K562 (cell line): Measurements from ENCODE around the gene MARS1. TPM values are rescaled to one million over a fixed set of nuclear protein-coding genes. Genes with fewer than 3 reads are reported as not detected.

Experiments used
- ARID2 ChIP-seq: fragments of 450-650 bp; IDR thresholded peaks from 2 replicates; pipeline ENCODE4 v1.6.1; 2017; ENCODE audit warnings: antibody characterized with exemption, mild to moderate bottlenecking
- ATF1 ChIP-seq, 2 experiments: fragments of 450-650 bp in 1 of 2; IDR thresholded peaks; 2 replicates each; pipeline ENCODE4 v1.6.1; 2016; ENCODE audit warnings: missing compliant biosample characterization in 1 of 2, missing genetic modification characterization in 1 of 2
- BRCA1 ChIP-seq, 2 experiments: fragments of 450-650 bp in 1 of 2; sonication (generic) in 1 of 2; formaldehyde crosslinking in 1 of 2; IDR thresholded peaks; 2 replicates each; pipeline versions ENCODE4 v1.5.0 to v1.6.1; 2017 to 2020; ENCODE audit warnings: mild to moderate bottlenecking in 1 of 2, missing genetic modification reagents in 1 of 2
- CBFA2T3 ChIP-seq: fragments of 450-650 bp; IDR thresholded peaks from 2 replicates; pipeline ENCODE4 v1.6.1; 2017
- CREM ChIP-seq: IDR thresholded peaks from 2 replicates; pipeline ENCODE4 v1.6.1; 2014; ENCODE audit warnings: antibody characterized with exemption, low read depth
- CXXC5 ChIP-seq: fragments of 250-450 bp; sonication (Bioruptor Pico); IDR thresholded peaks from 2 replicates; pipeline ENCODE4 v1.8.0; 2022; ENCODE audit warnings: inconsistent platforms, mild to moderate bottlenecking, moderate library complexity
- EGR1 ChIP-seq: fragments of 450-650 bp; conservative IDR thresholded peaks from 2 replicates; pipeline ENCODE4 v1.6.1; 2017; ENCODE audit warnings: mild to moderate bottlenecking
- EZH2 ChIP-seq: IDR thresholded peaks from 2 replicates; pipeline ENCODE4 v1.6.1; 2012; ENCODE audit warnings: low read depth, mild to moderate bottlenecking, inconsistent platforms, low read length, borderline replicate concordance
- HDAC8 ChIP-seq: fragments of 450-650 bp; IDR thresholded peaks from 2 replicates; pipeline ENCODE4 v1.6.1; 2016; ENCODE audit warnings: mild to moderate bottlenecking, missing genetic modification characterization, moderate library complexity, missing compliant biosample characterization
- MAFF ChIP-seq: IDR thresholded peaks from 2 replicates; pipeline ENCODE4 v1.6.1; 2012; ENCODE audit warnings: low read length, improper control_type of control experiment
- MAFK ChIP-seq: IDR thresholded peaks from 2 replicates; pipeline ENCODE4 v1.6.1; 2011; ENCODE audit warnings: low read length, improper control_type of control experiment
- MCM2 ChIP-seq: fragments of 450-650 bp; IDR thresholded peaks from 2 replicates; pipeline ENCODE4 v1.6.1; 2017; ENCODE audit warnings: low read depth, mild to moderate bottlenecking
- NFE2L1 ChIP-seq: fragments of 450-650 bp; IDR thresholded peaks from 2 replicates; pipeline ENCODE4 v1.6.1; 2016; ENCODE audit warnings: missing genetic modification characterization, low read depth, mild to moderate bottlenecking, missing compliant biosample characterization, moderate library complexity, borderline replicate concordance
- RREB1 ChIP-seq: fragments of 250-450 bp; sonication (Bioruptor Pico); IDR thresholded peaks from 2 replicates; pipeline ENCODE4 v1.4.0; 2020
- SMC3 ChIP-seq: conservative IDR thresholded peaks from 2 replicates; pipeline ENCODE4 v1.6.1; 2011; ENCODE audit warnings: low read depth, low read length, improper control_type of control experiment; ENCODE audit not compliant: insufficient read depth
- TSHZ1 ChIP-seq: fragments of 250-450 bp; sonication (Bioruptor Pico); IDR thresholded peaks from 2 replicates; pipeline ENCODE4 v1.4.0; 2020; ENCODE audit warnings: mild to moderate bottlenecking, moderate library complexity
- ZNF124 ChIP-seq: sonication (generic); formaldehyde crosslinking; IDR thresholded peaks from 2 replicates; pipeline ENCODE4 v1.8.1; 2022; ENCODE audit warnings: missing genetic modification reagents
- ZNF175 ChIP-seq: fragments of 200-800 bp; sonication (Bioruptor generic); IDR thresholded peaks from 2 replicates; pipeline ENCODE4 v1.6.1; 2016; ENCODE audit warnings: low read depth, mild to moderate bottlenecking, missing genetic modification characterization, missing compliant biosample characterization
- ZNF311 ChIP-seq: fragments of 250-450 bp; sonication (Bioruptor Pico); IDR thresholded peaks from 2 replicates; pipeline ENCODE4 v1.4.0; 2020; ENCODE audit warnings: mild to moderate bottlenecking, moderate library complexity
- ZNF444 ChIP-seq: fragments of 250-450 bp; sonication (Bioruptor Pico); IDR thresholded peaks from 2 replicates; pipeline ENCODE4 v1.4.0; 2020; ENCODE audit warnings: mild to moderate bottlenecking, moderate library complexity
- ZNF764 ChIP-seq: fragments of 250-450 bp; sonication (Bioruptor Pico); IDR thresholded peaks from 2 replicates; pipeline ENCODE4 v1.4.0; 2020; ENCODE audit warnings: low read depth, mild to moderate bottlenecking, moderate library complexity
- polyA plus RNA-seq, 8 experiments: library from polyadenylated mRNA; depleted of rRNA in 4 of 8; stranded (reverse) in 5 of 8; unstranded in 3 of 8; fragments of >200 nt; fragmentation: Nextera tagmentation in 2 of 8; fragmentation: Illumina TruSeq in 1 of 8; extraction: Ambion mirVana in 2 of 8; extraction: Trizol in 1 of 8; gene quantifications; 2 replicates each; pipeline versions ENCODE4 v1.2.1 to v1.2.3, GENCODE V29; 2011 to 2014; ENCODE audit warnings: inconsistent platforms in 1 of 8, missing spikeins in 1 of 8
- total RNA-seq, 7 experiments: library from RNA; depleted of rRNA in 6 of 7; stranded (reverse); fragments of >200 nt in 6 of 7; fragmentation: Illumina TruSeq in 2 of 7; extraction: Trizol in 2 of 7; gene quantifications; 2 replicates each; pipeline versions ENCODE4 v1.2.1 to v1.2.3, GENCODE V29; 2011 to 2021; ENCODE audit warnings: low replicate concordance in 1 of 7

MARS1 gene
- total and polyA plus RNA-seq, 9 of the 15 experiments (the other 6 are each of a cell fraction or from before 2014, with no cell fraction given) = 117 to 382 (median 220) TPM

DNA sequence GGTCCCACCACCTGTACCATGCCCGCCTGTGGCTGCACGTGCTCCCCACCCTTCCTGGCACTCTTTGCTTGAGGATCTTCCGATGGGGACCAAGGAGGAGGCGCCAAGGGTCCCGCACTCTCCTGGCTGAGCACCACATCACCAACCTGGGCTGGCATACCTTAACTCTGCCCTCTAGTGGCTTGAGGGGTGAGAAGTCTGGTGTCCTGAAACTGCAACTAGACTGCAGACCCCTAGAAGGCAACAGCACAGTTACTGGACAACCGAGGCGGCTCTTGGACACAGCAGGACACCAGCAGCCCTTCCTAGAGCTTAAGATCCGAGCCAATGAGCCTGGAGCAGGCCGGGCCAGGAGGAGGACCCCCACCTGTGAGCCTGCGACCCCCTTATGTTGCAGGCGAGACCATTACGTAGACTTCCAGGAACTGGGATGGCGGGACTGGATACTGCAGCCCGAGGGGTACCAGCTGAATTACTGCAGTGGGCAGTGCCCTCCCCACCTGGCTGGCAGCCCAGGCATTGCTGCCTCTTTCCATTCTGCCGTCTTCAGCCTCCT is 31.6 kb upstream of the MARS1 start (continued):
- TF ChIP-seq MAFF (no peak), ZNF764 (CRISPR knock-in tag) (no peak), EGR1 (no peak; the same call in 1 of the 2 replicates), BRCA1 (IDR thresholded peaks at IDR 0.05) (no peak), BRCA1 (CRISPR knock-in tag; IDR thresholded peaks at IDR 0.05) (0 out of 2 replicates have a peak, but pooled peaks have one; percentile 8), ATF1 (CRISPR knock-in tag; IDR thresholded peaks at IDR 0.05) (no peak), ATF1 (tag; IDR thresholded peaks at IDR 0.05) (no peak), CBFA2T3 (no peak), ZNF311 (CRISPR knock-in tag) (no peak), CREM (peak; percentile 60), TSHZ1 (CRISPR knock-in tag) (0 out of 2 replicates have a peak, but pooled peaks have one; percentile 28), MAFK (no peak), HDAC8 (tag) (no peak), MCM2 (no peak), ZNF175 (CRISPR knock-in tag) (no peak), ZNF124 (no peak), CXXC5 (CRISPR knock-in tag) (peak; percentile 56), NFE2L1 (tag) (no peak), SMC3 (peak; percentile 36; the same call in 1 of the 2 replicates), ZNF444 (CRISPR knock-in tag) (no peak), EZH2 (no peak), ARID2 (no peak), RREB1 (CRISPR knock-in tag) (peak; percentile 22; the same call in 1 of the 2 replicates)
